Upper lobe of left lung (tissue), 6 donors: ENCODE data around the gene WASF2. TPM values are rescaled to one million over a fixed set of nuclear protein-coding genes. Genes with fewer than 3 reads are reported as not detected.

Experiments
- ATAC-seq, 2 donors: fragments of 200-7000 bp; cut with Tn5 transposase; one replicate each; pipeline ENCODE4 v1.9.1; 2022; ENCODE audit warnings: mild to moderate bottlenecking in 2 of 2, moderate library complexity in 2 of 2; ENCODE audit not compliant: low FRiP score in 2 of 2
- DNase-seq, 2 donors: peaks; one replicate each; pipeline ENCODE4 v3.0.0-alpha.2; 2019 to 2020
- H3K27ac ChIP-seq, 4 donors: fragments of 200-600 bp; sonication (generic); one replicate each; pipeline ENCODE4 v1.5.1; 2016 to 2019
- H3K27me3 ChIP-seq, 4 donors: fragments of 200-600 bp; sonication (generic); one replicate each; pipeline ENCODE4 v1.5.1; 2017 to 2019
- H3K36me3 ChIP-seq, 4 donors: fragments of 200-600 bp; sonication (generic); one replicate each; pipeline ENCODE4 v1.5.1; 2016 to 2019
- H3K4me1 ChIP-seq, 4 donors: fragments of 200-600 bp; sonication (generic); one replicate each; pipeline ENCODE4 v1.5.1; 2018 to 2019
- H3K4me3 ChIP-seq, 4 donors: fragments of 200-600 bp; sonication (generic); one replicate each; pipeline ENCODE4 v1.5.1; 2017 to 2019; ENCODE audit warnings: mild to moderate bottlenecking in 2 of 4, moderate library complexity in 1 of 4
- H3K9me3 ChIP-seq, 4 donors: fragments of 200-600 bp; sonication (generic); one replicate each; pipeline ENCODE4 v1.5.1; 2018 to 2019
- EP300 ChIP-seq, 4 donors: sonication (generic); formaldehyde crosslinking; IDR thresholded peaks; one replicate each; pipeline ENCODE4 v1.5.1; 2017; ENCODE audit warnings: antibody characterized with exemption in 4 of 4, control low read depth in 2 of 4
- POLR2A ChIP-seq, 4 donors: fragments of 450-650 bp; IDR thresholded peaks; one replicate each; pipeline ENCODE4 v1.5.1; 2016 to 2017; ENCODE audit warnings: antibody characterized with exemption in 4 of 4, mild to moderate bottlenecking in 2 of 4
- POLR2AphosphoS5 ChIP-seq, 2 donors: sonication (generic); formaldehyde crosslinking; IDR thresholded peaks; one replicate each; pipeline ENCODE4 v1.5.1; 2017; ENCODE audit warnings: antibody characterized with exemption in 2 of 2
- WGBS, 2 donors: methylation state at CpG; one replicate each; pipeline ENCODE4 v1.1.5; 2017 to 2018; 5-methylcytosine and 5-hydroxymethylcytosine counted together
- total RNA-seq, 6 donors: library from RNA; depleted of rRNA in 4 of 6; stranded (reverse); fragments of >200 nt in 4 of 6; gene quantifications; one replicate each; pipeline versions ENCODE4 v1.1.0 to v1.2.1, GENCODE V29; 2016 to 2021
- TF ChIP-seq, protein P1 (sequence below), 6 experiments: fragments of 450-650 bp in 4 of 6; fragments of 200-600 bp in 2 of 6; sonication (generic) in 2 of 6; IDR thresholded peaks; one replicate each; pipeline ENCODE4 v1.5.1; 2016 to 2019; ENCODE audit warnings: antibody characterized with exemption in 6 of 6
- donor health status: DM: no; HTN: no; CAD: no; lungs with moderate emphysema.
- donor health status: DM: no; HTN: yes; CAD: no; lungs with severe emphysema.

Gene WASF2
- total RNA-seq, 6 donors from 2014 or later: 53.4 to 158 (median 62.2) TPM

DNA sequence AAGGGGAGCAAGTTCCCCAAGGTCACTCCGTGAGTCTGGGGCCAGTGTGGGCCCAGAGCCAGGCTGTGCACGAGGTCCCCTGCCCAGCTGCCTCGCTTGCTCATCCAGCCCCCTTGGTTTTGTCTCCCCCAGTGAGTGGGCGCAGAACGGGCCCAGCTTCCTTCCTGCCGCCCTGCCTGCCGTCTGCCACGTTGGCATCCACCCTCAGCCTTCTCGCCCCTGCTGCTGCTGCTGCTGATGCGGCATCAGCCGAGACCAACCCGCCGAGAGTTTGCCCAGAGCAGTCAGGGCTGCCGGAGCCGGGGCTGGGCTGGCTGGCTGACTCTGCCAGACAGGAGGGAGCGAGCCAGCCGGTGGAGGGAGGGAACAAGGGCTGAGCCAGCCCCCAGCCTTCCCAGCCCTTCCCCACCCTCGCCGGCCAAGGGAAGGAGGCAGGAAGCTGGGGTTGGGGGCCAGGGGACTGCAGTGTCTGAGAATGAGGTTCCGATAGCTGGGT lies 31.4 kb upstream of the WASF2 start:
- Histone ChIP-seq H3K4me1 (peaks cover 56 to 68% (median 57%) of the 10 kb centered on the region in 4 donors), H3K27ac (peak overlapping the region; percentile 17 to 70 (median 58)), H3K4me3 (peak overlapping the region in 2 of 4 donors; percentile 13 to 27), H3K36me3 (no peaks in the 10 kb centered on the region), H3K27me3 (no peaks in the 10 kb centered on the region), H3K9me3 (no peaks in the 10 kb centered on the region)
- 23 to 33% methylated on average over 4 to 20 of the region's 20 CpGs for WGBS, 2 donors
- ATAC-seq (peak in 1 of 2 donors; percentile 36), DNase-seq (peak in 1 of 2 donors; percentile 83)
- TF ChIP-seq, protein P1, sequence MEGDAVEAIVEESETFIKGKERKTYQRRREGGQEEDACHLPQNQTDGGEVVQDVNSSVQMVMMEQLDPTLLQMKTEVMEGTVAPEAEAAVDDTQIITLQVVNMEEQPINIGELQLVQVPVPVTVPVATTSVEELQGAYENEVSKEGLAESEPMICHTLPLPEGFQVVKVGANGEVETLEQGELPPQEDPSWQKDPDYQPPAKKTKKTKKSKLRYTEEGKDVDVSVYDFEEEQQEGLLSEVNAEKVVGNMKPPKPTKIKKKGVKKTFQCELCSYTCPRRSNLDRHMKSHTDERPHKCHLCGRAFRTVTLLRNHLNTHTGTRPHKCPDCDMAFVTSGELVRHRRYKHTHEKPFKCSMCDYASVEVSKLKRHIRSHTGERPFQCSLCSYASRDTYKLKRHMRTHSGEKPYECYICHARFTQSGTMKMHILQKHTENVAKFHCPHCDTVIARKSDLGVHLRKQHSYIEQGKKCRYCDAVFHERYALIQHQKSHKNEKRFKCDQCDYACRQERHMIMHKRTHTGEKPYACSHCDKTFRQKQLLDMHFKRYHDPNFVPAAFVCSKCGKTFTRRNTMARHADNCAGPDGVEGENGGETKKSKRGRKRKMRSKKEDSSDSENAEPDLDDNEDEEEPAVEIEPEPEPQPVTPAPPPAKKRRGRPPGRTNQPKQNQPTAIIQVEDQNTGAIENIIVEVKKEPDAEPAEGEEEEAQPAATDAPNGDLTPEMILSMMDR (IDR thresholded peaks at IDR 0.05): no peak
- TF ChIP-seq EP300 (IDR thresholded peaks at IDR 0.05): no peak
- TF ChIP-seq POLR2A (IDR thresholded peaks at IDR 0.05): no peak
- TF ChIP-seq POLR2AphosphoS5 (IDR thresholded peaks at IDR 0.05): no peak

DNA sequence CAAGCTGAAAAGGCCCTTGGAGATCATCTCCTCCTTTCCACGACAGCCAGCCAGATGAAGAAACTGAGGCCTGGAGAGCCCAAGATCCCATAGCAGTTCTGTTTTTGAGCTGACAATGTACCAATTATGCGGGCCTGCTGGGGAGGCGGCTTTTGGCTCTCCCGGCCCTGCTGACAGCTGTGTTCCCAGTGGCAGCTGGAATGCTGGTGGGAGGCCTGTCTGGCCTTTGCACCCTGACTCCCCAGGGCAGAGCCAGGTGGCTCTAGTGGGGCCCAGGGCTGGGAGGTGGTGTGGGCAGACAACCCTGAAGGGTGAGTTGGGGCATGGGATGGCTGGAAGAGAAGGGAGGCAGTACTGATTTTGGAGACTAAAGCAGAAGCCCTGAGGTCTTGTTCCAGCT lies 30.7 kb upstream of the WASF2 start:
- DNase-seq (no peak), ATAC-seq (no peak)
- TF ChIP-seq, protein P1 (IDR thresholded peaks at IDR 0.05): no peak
- TF ChIP-seq EP300 (IDR thresholded peaks at IDR 0.05): no peak
- 80 to 83% methylated on average over 1 to 4 of the region's 4 CpGs for WGBS, 2 donors
- Histone ChIP-seq H3K27ac (peak overlapping the region in 2 of 4 donors; percentile 58 to 59), H3K27me3 (no peaks in the 10 kb centered on the region), H3K36me3 (no peaks in the 10 kb centered on the region), H3K9me3 (no peaks in the 10 kb centered on the region), H3K4me3 (no peak overlapping the region), H3K4me1 (peaks cover 48 to 61% (median 50%) of the 10 kb centered on the region in 4 donors)

DNA sequence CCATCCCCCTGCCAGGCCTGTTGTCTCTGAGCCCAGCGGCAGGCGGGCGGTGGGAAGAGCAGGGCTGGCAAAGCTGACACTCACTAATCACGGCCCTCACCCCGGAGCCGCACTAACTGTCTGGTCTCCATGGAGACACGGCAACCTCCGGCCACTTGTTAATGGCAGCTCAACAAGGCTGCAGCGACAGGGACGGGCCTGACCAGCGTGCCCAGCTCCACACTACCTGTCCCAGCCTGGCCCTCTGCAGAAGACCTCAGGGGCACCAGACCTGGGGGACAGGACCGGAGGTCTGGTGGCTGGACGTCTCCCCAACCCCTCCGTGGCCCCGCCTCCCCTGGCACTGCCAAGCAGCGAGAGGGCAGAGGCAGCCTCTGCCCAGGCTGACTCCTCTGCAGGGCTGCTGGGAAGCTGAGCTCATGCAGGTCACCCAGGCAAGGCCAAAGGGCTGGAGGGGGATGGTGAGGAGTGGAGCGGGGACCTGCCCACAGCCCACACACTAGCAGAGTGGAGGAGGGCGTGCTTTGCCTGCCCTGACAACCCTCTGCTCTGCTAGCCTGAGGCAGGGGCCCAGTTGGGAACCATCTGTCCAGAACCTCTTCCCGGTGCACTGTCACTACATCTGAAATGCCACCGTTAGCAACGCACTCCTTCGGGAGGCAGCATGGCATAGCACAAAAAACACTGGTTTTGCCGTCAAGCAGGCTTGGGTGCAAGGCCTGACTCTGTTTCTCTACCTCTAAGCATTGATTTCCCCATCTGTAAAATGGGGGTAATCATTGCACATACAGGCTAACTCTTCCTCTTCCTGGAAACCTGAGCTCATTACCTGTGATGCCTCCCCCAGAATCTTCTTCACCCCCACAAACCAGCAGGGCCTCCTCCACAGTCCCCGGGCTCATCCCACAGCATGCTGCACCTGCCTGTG lies 29.6 kb upstream of the WASF2 start:
- no peak for TF ChIP-seq POLR2AphosphoS5 (IDR thresholded peaks at IDR 0.05)
- TF ChIP-seq, protein P1 (IDR thresholded peaks at IDR 0.05): no peak
- no peak for TF ChIP-seq POLR2A (IDR thresholded peaks at IDR 0.05)
- no peak for TF ChIP-seq EP300 (IDR thresholded peaks at IDR 0.05)
- 72 to 79% methylated on average over 6 to 13 of the region's 24 CpGs for WGBS, 2 donors
- DNase-seq (peak in 1 of 2 donors; percentile 83), ATAC-seq (peak in 1 of 2 donors; percentile 31)
- peak overlapping the region in 1 of 4 donors; percentile 9 for H3K4me3 ChIP-seq
- no peaks in the 10 kb centered on the region for H3K27me3 ChIP-seq
- H3K9me3 ChIP-seq: no peaks in the 10 kb centered on the region
- H3K27ac ChIP-seq: peak overlapping the region in 1 of 4 donors; percentile 59
- H3K4me1 ChIP-seq: peaks cover 38 to 50% (median 39%) of the 10 kb centered on the region in 4 donors
- H3K36me3 ChIP-seq: no peaks in the 10 kb centered on the region

DNA sequence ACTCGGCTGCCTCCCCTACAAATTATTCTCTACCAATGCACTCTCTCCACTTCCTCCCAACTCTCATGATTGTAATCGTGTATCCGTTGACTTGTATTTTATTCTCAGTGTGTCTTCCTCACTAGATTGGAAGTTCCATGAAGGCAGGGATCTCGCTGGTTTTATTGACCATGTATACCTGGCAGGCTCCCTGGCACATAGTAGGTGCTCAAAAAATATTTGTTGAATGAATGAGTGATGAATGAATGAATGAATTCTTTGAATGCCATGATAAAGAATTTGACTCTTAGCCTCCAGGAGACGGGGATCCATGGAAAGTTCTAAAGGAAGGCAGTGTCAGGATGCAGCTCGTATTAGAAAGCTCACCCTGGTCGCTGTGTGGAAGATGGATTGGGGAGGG lies 28.8 kb upstream of the WASF2 start:
- Histone ChIP-seq H3K27me3 (no peaks in the 10 kb centered on the region), H3K27ac (no peak overlapping the region), H3K9me3 (no peaks in the 10 kb centered on the region), H3K36me3 (no peaks in the 10 kb centered on the region), H3K4me3 (no peak overlapping the region), H3K4me1 (peaks cover 38 to 49% (median 41%) of the 10 kb centered on the region in 4 donors)
- WGBS, 2 donors: 87 to 94% methylated on average over 7 of the region's 7 CpGs
- no peak for ATAC-seq
- no peak for DNase-seq
- TF ChIP-seq POLR2AphosphoS5 (IDR thresholded peaks at IDR 0.05) (no peak), POLR2A (IDR thresholded peaks at IDR 0.05) (no peak), EP300 (IDR thresholded peaks at IDR 0.05) (no peak)
- TF ChIP-seq, protein P1 (IDR thresholded peaks at IDR 0.05): no peak
